SU-DHL-6 (cell line): ENCODE data around the gene LEKR1.

Experiments used
- EZH2phosphoT487 ChIP-seq: fragments of 200-600 bp; sonication (generic), shearing (Covaris generic); conservative IDR thresholded peaks from 2 replicates; pipeline ENCODE4 v1.6.1; 2018; ENCODE audit warnings: mild to moderate bottlenecking, antibody characterized with exemption, low read length, moderate library complexity, mixed read lengths
- TF ChIP-seq, protein P1 (sequence below): fragments of 200-600 bp; sonication (generic); IDR thresholded peaks from one replicate; pipeline ENCODE4 v1.5.1; 2017; ENCODE audit warnings: antibody characterized with exemption, mild to moderate bottlenecking, low read length, moderate library complexity; ENCODE audit not compliant: insufficient read depth, poor library complexity, severe bottlenecking

GRCh38 chr3:156847752-156848448 is 21.7 kb downstream of the LEKR1 start:
- TF ChIP-seq, protein P1, sequence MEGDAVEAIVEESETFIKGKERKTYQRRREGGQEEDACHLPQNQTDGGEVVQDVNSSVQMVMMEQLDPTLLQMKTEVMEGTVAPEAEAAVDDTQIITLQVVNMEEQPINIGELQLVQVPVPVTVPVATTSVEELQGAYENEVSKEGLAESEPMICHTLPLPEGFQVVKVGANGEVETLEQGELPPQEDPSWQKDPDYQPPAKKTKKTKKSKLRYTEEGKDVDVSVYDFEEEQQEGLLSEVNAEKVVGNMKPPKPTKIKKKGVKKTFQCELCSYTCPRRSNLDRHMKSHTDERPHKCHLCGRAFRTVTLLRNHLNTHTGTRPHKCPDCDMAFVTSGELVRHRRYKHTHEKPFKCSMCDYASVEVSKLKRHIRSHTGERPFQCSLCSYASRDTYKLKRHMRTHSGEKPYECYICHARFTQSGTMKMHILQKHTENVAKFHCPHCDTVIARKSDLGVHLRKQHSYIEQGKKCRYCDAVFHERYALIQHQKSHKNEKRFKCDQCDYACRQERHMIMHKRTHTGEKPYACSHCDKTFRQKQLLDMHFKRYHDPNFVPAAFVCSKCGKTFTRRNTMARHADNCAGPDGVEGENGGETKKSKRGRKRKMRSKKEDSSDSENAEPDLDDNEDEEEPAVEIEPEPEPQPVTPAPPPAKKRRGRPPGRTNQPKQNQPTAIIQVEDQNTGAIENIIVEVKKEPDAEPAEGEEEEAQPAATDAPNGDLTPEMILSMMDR, result no peak
- TF ChIP-seq EZH2phosphoT487, result no peak
